Esophagus squamous epithelium (tissue), 5 donors: ENCODE results near the gene EPB41L4A. TPM values are rescaled to one million over a fixed set of nuclear protein-coding genes. Genes with fewer than 3 reads are reported as not detected.

Experiments used
- DNase-seq: peaks from one replicate; lab custom pipeline; 2025; lab: John Stamatoyannopoulos, UW
- H3K27ac ChIP-seq, 4 donors: fragments of 200-600 bp; sonication (generic); one replicate each; pipeline ENCODE4 v1.5.1; 2016 to 2019; ENCODE audit warnings: mild to moderate bottlenecking in 1 of 4
- H3K27me3 ChIP-seq, 4 donors: fragments of 200-600 bp; sonication (generic); 1 replicate in 3 of 4; 2 replicates in 1 of 4; pipeline versions ENCODE4 v1.5.1 to v1.6.0; 2017 to 2021; ENCODE audit warnings: antibody characterized with exemption in 1 of 4
- H3K36me3 ChIP-seq, 3 donors: fragments of 200-600 bp; sonication (generic); one replicate each; pipeline ENCODE4 v1.5.1; 2016 to 2019
- H3K4me1 ChIP-seq, 3 donors: fragments of 200-600 bp; sonication (generic); one replicate each; pipeline ENCODE4 v1.5.1; 2017 to 2019
- H3K4me3 ChIP-seq, 4 donors: fragments of 200-600 bp; sonication (generic); 1 replicate in 3 of 4; 2 replicates in 1 of 4; pipeline ENCODE4 v1.5.1; 2016 to 2019; ENCODE audit warnings: mild to moderate bottlenecking in 2 of 4, moderate library complexity in 1 of 4
- H3K9me3 ChIP-seq, 3 donors: fragments of 200-600 bp; sonication (generic); one replicate each; pipeline ENCODE4 v1.5.1; 2016 to 2019
- POLR2A ChIP-seq, 4 donors: fragments of 450-650 bp; IDR thresholded peaks; one replicate each; pipeline ENCODE4 v1.6.1; 2017; ENCODE audit warnings: antibody characterized with exemption in 4 of 4, mild to moderate bottlenecking in 4 of 4, moderate library complexity in 3 of 4
- WGBS, 2 donors: methylation state at CpG; one replicate each; pipeline ENCODE4 v1.1.5; 2018; 5-methylcytosine and 5-hydroxymethylcytosine counted together
- intact Hi-C: fragments of 100-400 bp; cut with DNase I; formaldehyde crosslinking; loops from one replicate; pipeline ENCODE4 v1.15.0; 2022
- total RNA-seq, 4 donors: library from RNA; depleted of rRNA; stranded (reverse); fragments of >200 nt; gene quantifications; one replicate each; pipeline ENCODE4 v1.1.0, GENCODE V29; 2016
- TF ChIP-seq, protein P1 (sequence below), 6 experiments: fragments of 450-650 bp in 4 of 6; fragments of 200-600 bp in 2 of 6; sonication (generic) in 2 of 6; IDR thresholded peaks; one replicate each; pipeline ENCODE4 v1.5.1; 2016 to 2019; ENCODE audit warnings: antibody characterized with exemption in 6 of 6, mild to moderate bottlenecking in 4 of 6, moderate library complexity in 4 of 6
- donor health status: DM: yes; HTN: yes; CAD: no.

The EPB41L4A gene
- total RNA-seq, 4 donors from 2014 or later = 18.9 to 25.9 (median 20.7) TPM

DNA sequence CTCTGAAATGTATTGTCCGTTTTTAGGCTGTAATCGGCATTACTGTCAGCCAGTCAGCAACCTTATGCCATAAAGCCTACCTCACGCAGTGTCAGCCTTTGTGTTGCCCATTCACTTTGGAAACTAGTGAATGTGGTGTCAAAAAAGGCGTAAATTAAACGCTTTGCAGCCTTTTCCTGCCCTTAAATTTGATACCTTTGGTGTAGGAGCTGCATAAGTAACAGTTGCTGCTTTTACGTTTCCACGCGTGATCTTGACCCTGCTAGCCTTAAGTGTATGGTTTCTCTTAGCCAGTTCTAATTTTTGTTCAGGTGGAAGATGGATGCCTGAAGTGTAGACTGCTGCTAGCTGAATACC, 257.7 kb downstream of the EPB41L4A start:
- H3K4me1 ChIP-seq = peaks cover 12 to 32% (median 17%) of the 10 kb centered on the region in 3 donors
- H3K4me3 ChIP-seq = peak overlapping the region; percentile 75 to 97 (median 96)
- no peaks in the 10 kb centered on the region for H3K9me3 ChIP-seq
- DNase-seq = no peak
- H3K27me3 ChIP-seq = no peaks in the 10 kb centered on the region
- 1 to 2% methylated on average over 8 of the region's 8 CpGs for WGBS, 2 donors
- intact Hi-C loops = no loop called here
- peaks cover 0 to 43% (median 3%) of the 10 kb centered on the region in 3 donors for H3K36me3 ChIP-seq
- peak overlapping the region; percentile 83 to 91 (median 86) for H3K27ac ChIP-seq
- no peak for TF ChIP-seq POLR2A (IDR thresholded peaks at IDR 0.05)
- TF ChIP-seq, protein P1, sequence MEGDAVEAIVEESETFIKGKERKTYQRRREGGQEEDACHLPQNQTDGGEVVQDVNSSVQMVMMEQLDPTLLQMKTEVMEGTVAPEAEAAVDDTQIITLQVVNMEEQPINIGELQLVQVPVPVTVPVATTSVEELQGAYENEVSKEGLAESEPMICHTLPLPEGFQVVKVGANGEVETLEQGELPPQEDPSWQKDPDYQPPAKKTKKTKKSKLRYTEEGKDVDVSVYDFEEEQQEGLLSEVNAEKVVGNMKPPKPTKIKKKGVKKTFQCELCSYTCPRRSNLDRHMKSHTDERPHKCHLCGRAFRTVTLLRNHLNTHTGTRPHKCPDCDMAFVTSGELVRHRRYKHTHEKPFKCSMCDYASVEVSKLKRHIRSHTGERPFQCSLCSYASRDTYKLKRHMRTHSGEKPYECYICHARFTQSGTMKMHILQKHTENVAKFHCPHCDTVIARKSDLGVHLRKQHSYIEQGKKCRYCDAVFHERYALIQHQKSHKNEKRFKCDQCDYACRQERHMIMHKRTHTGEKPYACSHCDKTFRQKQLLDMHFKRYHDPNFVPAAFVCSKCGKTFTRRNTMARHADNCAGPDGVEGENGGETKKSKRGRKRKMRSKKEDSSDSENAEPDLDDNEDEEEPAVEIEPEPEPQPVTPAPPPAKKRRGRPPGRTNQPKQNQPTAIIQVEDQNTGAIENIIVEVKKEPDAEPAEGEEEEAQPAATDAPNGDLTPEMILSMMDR (IDR thresholded peaks at IDR 0.05) = no peak

DNA sequence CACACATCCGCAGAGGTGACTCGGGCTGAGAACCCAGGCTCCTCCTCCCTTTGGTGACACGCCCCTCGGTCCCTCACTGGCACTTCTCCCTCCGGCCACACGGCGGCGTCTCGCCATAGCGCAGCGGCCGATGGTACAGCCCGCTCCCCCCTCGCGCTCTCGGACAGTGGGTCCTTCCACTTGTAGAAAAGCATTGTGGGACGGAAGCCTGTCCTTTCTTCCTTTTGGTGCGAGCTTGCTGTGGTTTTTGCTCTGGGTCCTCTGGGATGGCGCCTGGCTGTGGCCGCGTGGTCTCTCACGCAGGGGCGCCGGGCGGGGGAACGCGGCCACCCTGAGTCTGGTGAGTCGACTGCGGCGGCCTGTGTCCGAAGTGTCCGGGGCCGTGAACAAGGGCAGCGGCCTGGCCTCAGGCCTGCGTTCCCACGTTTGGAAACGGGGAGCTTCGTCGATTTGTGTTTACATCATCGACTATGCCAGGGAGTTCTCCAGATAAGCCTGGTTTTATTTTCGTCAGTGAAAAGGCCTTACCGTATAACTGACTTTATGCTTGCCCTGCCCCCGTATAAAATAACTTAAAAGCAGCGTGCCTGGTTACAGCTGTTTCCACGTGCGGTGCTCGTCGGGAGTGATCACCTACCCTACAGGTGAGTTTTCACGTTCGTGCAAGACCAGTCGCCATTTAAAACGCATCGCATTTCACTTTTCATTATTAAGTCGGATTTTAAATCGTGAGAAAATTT, 258.3 kb downstream of the EPB41L4A start:
- DNase-seq = peak; percentile 66
- Histone ChIP-seq H3K27ac (peak overlapping the region; percentile 83 to 91 (median 86)), H3K4me3 (peak overlapping the region; percentile 75 to 97 (median 96)), H3K9me3 (no peaks in the 10 kb centered on the region), H3K27me3 (no peaks in the 10 kb centered on the region), H3K36me3 (peaks cover 0 to 38% (median 3%) of the 10 kb centered on the region in 3 donors), H3K4me1 (peaks cover 12 to 32% (median 17%) of the 10 kb centered on the region in 3 donors)
- 0 to 1% methylated on average over 16 to 27 of the region's 55 CpGs for WGBS, 2 donors
- intact Hi-C loops = no loop called here
- TF ChIP-seq POLR2A (IDR thresholded peaks at IDR 0.05) = peak in 2 of 4 donors; percentile 83 to 86
- TF ChIP-seq, protein P1 (IDR thresholded peaks at IDR 0.05) = peak; percentile 91 to 99 (median 96)

DNA sequence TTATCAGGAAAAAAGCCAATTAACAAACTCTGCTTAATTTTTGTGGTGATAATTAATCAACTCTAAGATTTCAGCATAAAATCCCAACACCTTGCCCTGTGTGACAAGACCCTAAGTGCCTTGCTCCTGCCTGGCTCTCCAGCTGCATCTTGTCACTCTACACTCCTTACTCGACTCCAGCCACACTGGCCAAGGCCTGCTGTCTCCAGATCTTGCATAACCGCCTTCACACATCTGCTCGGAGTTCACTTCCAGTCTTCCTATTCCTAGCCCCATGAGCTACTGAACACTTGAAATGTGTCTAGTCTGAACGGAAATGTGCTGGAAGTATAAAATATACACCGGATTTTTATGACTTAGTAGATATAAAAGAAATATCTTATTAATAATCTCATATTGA, 259.6 kb downstream of the EPB41L4A start:
- DNase-seq = no peak

DNA sequence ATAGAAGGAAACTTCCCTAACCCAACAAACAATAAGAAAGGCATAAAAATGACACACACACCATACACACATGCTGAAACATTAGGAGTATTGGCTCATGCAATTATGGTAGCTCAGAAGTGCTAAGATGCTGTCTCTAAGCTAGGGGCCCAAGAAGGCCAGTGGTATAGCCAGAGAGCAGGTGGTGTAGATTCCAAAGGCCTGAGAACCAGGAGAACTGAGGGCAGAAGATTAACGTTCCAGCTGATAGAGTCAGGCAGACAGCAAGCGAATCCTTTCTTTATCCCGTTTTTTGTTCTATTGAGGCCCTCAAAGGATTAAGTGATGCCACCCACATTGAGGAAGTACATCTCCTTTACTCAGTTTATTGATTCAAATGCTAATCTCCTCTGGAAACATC, 262.9 kb downstream of the EPB41L4A start:
- TF ChIP-seq POLR2A (IDR thresholded peaks at IDR 0.05) = no peak
- TF ChIP-seq, protein P1 (IDR thresholded peaks at IDR 0.05) = no peak
- Histone ChIP-seq H3K9me3 (no peaks in the 10 kb centered on the region), H3K27ac (no peak overlapping the region), H3K36me3 (no peaks in the 10 kb centered on the region), H3K4me1 (peaks cover 3 to 8% (median 4%) of the 10 kb centered on the region in 3 donors), H3K27me3 (no peaks in the 10 kb centered on the region), H3K4me3 (no peak overlapping the region)
- WGBS, 2 donors = 50 to 56% methylated on average over 3 of the region's 3 CpGs
- no peak for DNase-seq
- intact Hi-C loops = no loop called here

More for the DNA sequence above, 259.6 kb downstream of the EPB41L4A start:
- H3K27me3 ChIP-seq = no peaks in the 10 kb centered on the region
- H3K9me3 ChIP-seq = no peaks in the 10 kb centered on the region
- no peak overlapping the region for H3K4me3 ChIP-seq
- no peak overlapping the region for H3K27ac ChIP-seq
- H3K4me1 ChIP-seq = peaks cover 12 to 32% (median 17%) of the 10 kb centered on the region in 3 donors
- TF ChIP-seq, protein P1 (IDR thresholded peaks at IDR 0.05) = no peak
- TF ChIP-seq POLR2A (IDR thresholded peaks at IDR 0.05) = no peak
- peaks cover 0 to 24% (median 3%) of the 10 kb centered on the region in 3 donors for H3K36me3 ChIP-seq
- intact Hi-C loops = no loop called here
- 45 to 66% methylated on average over 5 of the region's 5 CpGs for WGBS, 2 donors

DNA sequence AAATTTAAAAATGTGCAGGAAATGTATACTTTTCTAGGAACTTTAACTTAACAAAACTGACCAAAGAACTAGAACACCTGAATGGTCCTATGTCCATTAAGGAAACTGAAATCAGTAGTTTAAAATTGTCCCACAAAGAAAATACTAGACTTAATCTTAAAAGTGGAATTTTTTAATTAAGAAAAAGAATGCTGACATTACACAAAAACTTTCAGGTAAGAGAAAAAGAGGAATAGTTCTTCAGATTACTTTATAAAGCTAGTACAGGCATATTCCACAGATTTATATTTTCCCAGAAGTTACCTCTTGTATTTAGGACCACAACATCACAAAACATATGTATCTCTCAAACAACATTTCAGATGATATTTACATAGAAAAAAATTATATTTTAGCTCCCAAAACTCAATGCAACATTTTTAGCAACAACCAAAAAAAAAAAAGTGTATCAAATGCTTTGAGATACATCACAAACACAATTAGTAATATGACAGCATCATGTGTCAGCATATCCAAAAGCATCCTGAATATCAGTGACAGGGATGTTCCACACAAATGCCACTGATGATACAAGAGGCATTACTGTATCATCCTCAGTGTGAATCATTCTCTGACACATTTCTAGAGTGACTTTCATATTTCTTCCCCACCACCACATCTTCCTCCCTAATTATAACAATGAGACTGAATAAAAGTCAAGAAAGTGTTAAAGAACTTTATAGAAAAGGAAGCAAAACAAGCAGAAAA, 264.0 kb downstream of the EPB41L4A start:
- Histone ChIP-seq H3K4me1 (peaks cover 0 to 2% (median 0%) of the 10 kb centered on the region in 3 donors), H3K9me3 (no peaks in the 10 kb centered on the region), H3K4me3 (no peak overlapping the region), H3K27ac (no peak overlapping the region), H3K36me3 (no peaks in the 10 kb centered on the region), H3K27me3 (no peaks in the 10 kb centered on the region)
- intact Hi-C loops = no loop called here
- TF ChIP-seq, protein P1 (IDR thresholded peaks at IDR 0.05) = no peak
- no peak for TF ChIP-seq POLR2A (IDR thresholded peaks at IDR 0.05)
- DNase-seq = no peak
